Left renal cortex interstitium (tissue), 4 donors: ENCODE results near the gene RALGAPA1. TPM values are rescaled to one million over a fixed set of nuclear protein-coding genes. Genes with fewer than 3 reads are reported as not detected.
"Not testable (repeated sequence)": the region's sequence is repeated elsewhere in the genome, so short reads cannot be mapped to it uniquely, and the experiment has no call there.

Experiments
- DNase-seq, 4 donors: peaks; one replicate each; pipeline ENCODE4 v3.0.0-alpha.2; 2013; ENCODE audit warnings: low read depth in 4 of 4, low spot score in 2 of 4, missing footprints in 1 of 4
- polyA plus RNA-seq, 4 donors: library from polyadenylated mRNA; unstranded; fragments of 120-200 nt; gene quantifications; one replicate each; pipeline ENCODE4 v1.2.1, GENCODE V29; 2013; ENCODE audit not compliant: insufficient read length in 4 of 4

The RALGAPA1 gene
- polyA plus RNA-seq = 10 to 100 TPM; 30.3 to 58.3 (median 43.5) TPM

GRCh38 chr14:35808638-35809563, at the start of gene RALGAPA1:
RALGAPA1 (minus strand) TSS chr14:35809295; CDS start chr14:35808835, 460 bp downstream.
- DNase-seq = peak; percentile 86 to 93 (median 88)

- DNase-seq = no peak
Measured at GRCh38 chr14:35858521-35859209, 49.6 kb upstream of the RALGAPA1 start.

- no peak for DNase-seq
Measured at GRCh38 chr14:35855876-35856481, 46.9 kb upstream of the RALGAPA1 start.

GRCh38 chr14:35854696-35855270, 45.7 kb upstream of the RALGAPA1 start:
- DNase-seq = no peak

- no peak for DNase-seq
Measured at GRCh38 chr14:35853225-35853624, 44.1 kb upstream of the RALGAPA1 start.

- DNase-seq = no peak
Measured at GRCh38 chr14:35851823-35852222, 42.7 kb upstream of the RALGAPA1 start.

GRCh38 chr14:35849122-35849521, 40.0 kb upstream of the RALGAPA1 start:
- no peak for DNase-seq

- no peak for DNase-seq
Measured at GRCh38 chr14:35847636-35848035, 38.5 kb upstream of the RALGAPA1 start.

- no peak for DNase-seq
Measured at GRCh38 chr14:35844494-35844893, 35.4 kb upstream of the RALGAPA1 start.

- DNase-seq = not testable (repeated sequence)
Measured at GRCh38 chr14:35842245-35842644, 33.1 kb upstream of the RALGAPA1 start.

GRCh38 chr14:35841704-35842103, 32.6 kb upstream of the RALGAPA1 start:
- DNase-seq = not testable (repeated sequence)

GRCh38 chr14:35835208-35835982, 26.3 kb upstream of the RALGAPA1 start:
- no peak for DNase-seq

- no peak for DNase-seq
Measured at GRCh38 chr14:35829449-35829848, 20.4 kb upstream of the RALGAPA1 start.

GRCh38 chr14:35827678-35828472, 18.8 kb upstream of the RALGAPA1 start:
- DNase-seq = no peak

GRCh38 chr14:35826952-35827416, 17.9 kb upstream of the RALGAPA1 start:
- no peak for DNase-seq

GRCh38 chr14:35826218-35826951, 17.3 kb upstream of the RALGAPA1 start, which contains the start of gene BRMS1L:
BRMS1L (plus strand) TSS chr14:35826338; CDS start chr14:35826517, 179 bp downstream.
- DNase-seq = peak; percentile 87 to 98 (median 94)

GRCh38 chr14:35825968-35826217, 16.8 kb upstream of the RALGAPA1 start:
- DNase-seq = no peak

- not testable (repeated sequence) for DNase-seq
Measured at GRCh38 chr14:35824446-35825165, 15.5 kb upstream of the RALGAPA1 start.
